ENCODE measurements around the gene BPIFB4. TPM values are rescaled to one million over a fixed set of nuclear protein-coding genes. Genes with fewer than 3 reads are reported as not detected.

The BPIFB4 gene
- total RNA-seq = not detected
- long read RNA-seq = 0 reads

DNA sequence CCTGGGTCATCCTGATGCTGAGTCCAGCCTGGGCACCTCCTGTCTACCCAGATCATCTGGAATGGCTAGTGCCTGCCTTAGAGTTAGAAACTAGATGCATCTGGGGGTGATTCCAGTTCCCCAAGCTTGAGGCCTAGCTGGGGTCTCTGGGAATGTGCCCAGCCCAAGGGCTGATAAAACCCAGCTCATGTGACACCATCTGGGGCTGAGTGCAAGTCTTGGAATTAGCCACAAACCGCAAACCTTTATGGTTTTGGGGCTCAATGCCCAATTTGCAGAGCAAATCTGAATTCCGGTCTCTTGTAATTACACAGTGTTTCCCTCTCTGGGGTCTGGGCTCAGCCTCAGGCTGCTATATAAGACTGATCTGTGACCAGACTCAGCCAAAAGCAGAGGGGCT is at the start of gene BPIFB4:
Gene BPIFB4, plus strand, starts transcription at position 385 of the 400 bp plus-strand sequence. CDS start 1,884 bp downstream, outside the sequence.
- ATAC-seq = no peak
- H3K4me3 ChIP-seq = no peak within 1 kb of the TSS
- DNase-seq = no peak
- H3K27ac ChIP-seq = no peak within 1 kb of the TSS
- TF ChIP-seq, protein P1, sequence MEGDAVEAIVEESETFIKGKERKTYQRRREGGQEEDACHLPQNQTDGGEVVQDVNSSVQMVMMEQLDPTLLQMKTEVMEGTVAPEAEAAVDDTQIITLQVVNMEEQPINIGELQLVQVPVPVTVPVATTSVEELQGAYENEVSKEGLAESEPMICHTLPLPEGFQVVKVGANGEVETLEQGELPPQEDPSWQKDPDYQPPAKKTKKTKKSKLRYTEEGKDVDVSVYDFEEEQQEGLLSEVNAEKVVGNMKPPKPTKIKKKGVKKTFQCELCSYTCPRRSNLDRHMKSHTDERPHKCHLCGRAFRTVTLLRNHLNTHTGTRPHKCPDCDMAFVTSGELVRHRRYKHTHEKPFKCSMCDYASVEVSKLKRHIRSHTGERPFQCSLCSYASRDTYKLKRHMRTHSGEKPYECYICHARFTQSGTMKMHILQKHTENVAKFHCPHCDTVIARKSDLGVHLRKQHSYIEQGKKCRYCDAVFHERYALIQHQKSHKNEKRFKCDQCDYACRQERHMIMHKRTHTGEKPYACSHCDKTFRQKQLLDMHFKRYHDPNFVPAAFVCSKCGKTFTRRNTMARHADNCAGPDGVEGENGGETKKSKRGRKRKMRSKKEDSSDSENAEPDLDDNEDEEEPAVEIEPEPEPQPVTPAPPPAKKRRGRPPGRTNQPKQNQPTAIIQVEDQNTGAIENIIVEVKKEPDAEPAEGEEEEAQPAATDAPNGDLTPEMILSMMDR (IDR thresholded peaks at IDR 0.05) = no peak
- no peaks in the 10 kb centered on the region for H3K9me3 ChIP-seq
- H3K4me1 ChIP-seq = no peaks in the 10 kb centered on the region
- no peaks in the 10 kb centered on the region for H3K36me3 ChIP-seq
- no peaks in the 10 kb centered on the region for H3K27me3 ChIP-seq
- intact Hi-C loops (cut with DNase I) = no loop called here

DNA sequence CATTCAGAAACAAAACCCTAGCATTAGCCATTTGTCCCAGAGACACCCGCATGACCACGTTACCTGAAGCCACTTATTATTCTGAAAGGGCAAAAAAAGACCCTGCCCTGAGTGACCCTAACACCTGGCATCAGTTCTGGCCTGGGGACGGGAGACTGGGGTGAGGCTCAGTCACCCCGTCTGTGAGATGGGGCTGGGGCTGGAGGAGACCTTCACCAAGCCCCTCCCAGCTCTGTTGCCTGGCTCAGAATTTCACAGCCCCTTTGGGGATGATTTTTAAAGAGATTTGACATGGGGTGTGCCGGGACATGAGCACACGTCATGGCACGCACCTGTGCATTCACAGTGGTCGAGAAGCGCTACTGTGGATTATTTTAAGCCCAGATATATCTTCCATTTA is 49.4 kb upstream of the BPIFB4 start:
- no peak overlapping the region for H3K4me3 ChIP-seq
- ATAC-seq = no peak
- H3K9me3 ChIP-seq = no peaks in the 10 kb centered on the region
- no peak for DNase-seq
- intact Hi-C loops (cut with DNase I) = no loop called here
- TF ChIP-seq, protein P1 (IDR thresholded peaks at IDR 0.05) = no peak
- no peaks in the 10 kb centered on the region for H3K27me3 ChIP-seq
- H3K27ac ChIP-seq = no peak overlapping the region
- H3K4me1 ChIP-seq = no peaks in the 10 kb centered on the region
- no peaks in the 10 kb centered on the region for H3K36me3 ChIP-seq

DNA sequence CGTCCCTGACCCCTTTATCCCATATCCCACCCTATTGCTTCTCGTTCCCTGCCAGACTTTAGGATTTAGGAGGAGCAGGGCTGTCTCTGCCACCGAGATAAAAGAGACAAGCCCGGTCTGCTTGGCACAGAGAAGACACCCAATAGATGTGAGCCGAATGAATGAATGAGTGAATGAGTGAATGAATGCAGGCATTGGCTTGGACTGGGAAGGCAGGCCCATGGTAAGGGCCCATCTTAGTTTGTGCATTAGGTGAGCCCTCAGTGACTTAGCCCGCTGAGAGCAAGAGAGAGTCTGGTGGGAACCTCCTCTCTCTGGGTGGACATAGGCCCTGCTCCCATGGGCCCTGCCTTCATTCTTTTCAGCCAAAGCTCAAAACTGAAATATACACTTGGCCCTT is 48.9 kb upstream of the BPIFB4 start:
- Histone ChIP-seq H3K4me1 (no peaks in the 10 kb centered on the region), H3K4me3 (no peak overlapping the region), H3K36me3 (no peaks in the 10 kb centered on the region), H3K27me3 (no peaks in the 10 kb centered on the region), H3K9me3 (no peaks in the 10 kb centered on the region), H3K27ac (no peak overlapping the region)
- no peak for ATAC-seq
- intact Hi-C loops (cut with DNase I) = no loop called here
- DNase-seq = no peak
- TF ChIP-seq, protein P1 (IDR thresholded peaks at IDR 0.05) = no peak

DNA sequence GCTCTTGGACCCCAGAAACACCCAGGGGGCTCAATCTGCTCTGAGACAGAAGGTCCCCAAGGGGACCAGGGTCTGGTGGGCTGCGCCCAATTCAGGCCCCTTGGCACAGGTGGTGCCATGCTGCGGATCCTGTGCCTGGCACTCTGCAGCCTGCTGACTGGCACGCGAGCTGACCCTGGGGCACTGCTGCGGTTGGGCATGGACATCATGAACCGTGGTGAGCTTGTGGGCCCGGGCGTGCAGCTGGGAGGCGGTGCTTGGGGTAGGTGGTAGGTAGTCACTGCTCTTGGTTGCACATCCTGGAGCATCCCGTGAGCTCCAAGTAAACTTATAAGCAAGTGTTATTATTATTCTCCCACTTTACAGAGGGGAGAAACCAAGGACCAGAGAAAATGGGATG is 47.9 kb upstream of the BPIFB4 start, which contains the start of gene BPIFB6:
Gene BPIFB6, plus strand, starts transcription at position 118 of the 400 bp plus-strand sequence. Its CDS starts 0 bp downstream, at position 118.
- no peak for DNase-seq
- no peaks in the 10 kb centered on the region for H3K9me3 ChIP-seq
- no peaks in the 10 kb centered on the region for H3K36me3 ChIP-seq
- TF ChIP-seq, protein P1 (IDR thresholded peaks at IDR 0.05) = no peak
- H3K4me3 ChIP-seq = no peak within 1 kb of the TSS
- ATAC-seq = no peak
- no peaks in the 10 kb centered on the region for H3K27me3 ChIP-seq
- no peak within 1 kb of the TSS for H3K27ac ChIP-seq
- intact Hi-C loops (cut with DNase I) = no loop called here
- no peaks in the 10 kb centered on the region for H3K4me1 ChIP-seq

DNA sequence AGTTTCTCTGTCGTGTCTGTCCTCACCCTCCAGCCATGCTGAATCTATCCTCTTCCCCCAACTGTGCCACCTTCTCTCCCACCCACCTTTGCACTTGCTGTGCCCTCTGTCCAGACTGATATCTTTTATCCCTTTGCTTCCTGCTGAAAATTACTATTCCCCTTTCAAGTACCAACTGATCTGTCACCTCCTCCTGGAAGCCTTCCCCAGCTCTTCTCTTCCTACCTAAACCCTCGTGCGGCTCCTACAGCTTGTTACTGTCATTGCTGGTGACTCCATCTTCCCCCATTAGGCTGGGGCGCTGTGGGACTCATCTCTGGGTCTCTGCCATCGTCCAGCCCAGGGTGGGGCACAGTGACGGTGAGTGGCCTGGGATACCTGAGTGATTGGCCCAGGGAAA is 46.9 kb upstream of the BPIFB4 start:
- Histone ChIP-seq H3K9me3 (no peaks in the 10 kb centered on the region), H3K4me1 (no peaks in the 10 kb centered on the region), H3K4me3 (no peak overlapping the region), H3K27ac (no peak overlapping the region), H3K27me3 (no peaks in the 10 kb centered on the region), H3K36me3 (no peaks in the 10 kb centered on the region)
- TF ChIP-seq, protein P1 (IDR thresholded peaks at IDR 0.05) = no peak
- DNase-seq = no peak
- ATAC-seq = no peak
- intact Hi-C loops (cut with DNase I) = no loop called here

DNA sequence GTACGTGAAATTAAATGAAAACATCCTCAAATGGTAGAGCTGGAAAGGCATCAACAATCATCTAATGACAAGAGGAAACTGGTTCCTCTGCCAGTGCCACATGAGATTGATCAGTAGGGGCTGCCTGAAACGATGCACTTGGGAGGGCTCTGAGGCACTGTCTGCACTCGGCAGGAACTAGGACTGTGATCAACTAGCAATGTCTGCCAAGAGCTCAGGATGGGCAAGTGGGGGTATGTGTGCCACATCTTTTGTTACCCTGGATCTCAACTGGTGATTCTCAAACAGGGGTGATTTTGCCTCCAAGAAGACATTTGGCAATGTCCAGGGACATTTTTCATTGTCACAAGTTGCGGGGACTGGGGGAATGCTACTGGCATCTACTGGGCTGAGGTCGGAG is 46.1 kb upstream of the BPIFB4 start:
- Histone ChIP-seq H3K4me3 (no peak overlapping the region), H3K9me3 (no peaks in the 10 kb centered on the region), H3K27me3 (no peaks in the 10 kb centered on the region), H3K27ac (no peak overlapping the region), H3K36me3 (no peaks in the 10 kb centered on the region), H3K4me1 (no peaks in the 10 kb centered on the region)
- TF ChIP-seq, protein P1 (IDR thresholded peaks at IDR 0.05) = no peak
- intact Hi-C loops (cut with DNase I) = no loop called here
- ATAC-seq (no peak), DNase-seq (no peak)

All from upper lobe of right lung (tissue), 1 donor.